ENCODE data around the gene SWAP70. TPM values are rescaled to one million over a fixed set of nuclear protein-coding genes. Genes with fewer than 3 reads are reported as not detected.

The SWAP70 gene
- total and polyA plus RNA-seq, 9 of the 15 experiments (the other 6 are each of a cell fraction or from before 2014, with no cell fraction given), result 1.7 to 4.9 (median 3.9) TPM

GRCh38 chr11:9758637-9759518 is 95.0 kb downstream of the SWAP70 start (continued):
- TF ChIP-seq BCLAF1 (IDR thresholded peaks at IDR 0.05; ENCODE audit: borderline replicate concordance in 1 of 2, control insufficient read depth in 1 of 2, low read depth in 2 of 2, low read length in 1 of 2), result no peak
- TF ChIP-seq ZBTB12 (CRISPR knock-in tag; IDR thresholded peaks at IDR 0.05), result no peak
- TF ChIP-seq TFAM (CRISPR knock-in tag; conservative IDR thresholded peaks at IDR 0.05), result no peak
- TF ChIP-seq DDX20 (tag; IDR thresholded peaks at IDR 0.05; ENCODE audit: low read depth), result no peak
- no peak for TF ChIP-seq SUPT5H (IDR thresholded peaks at IDR 0.05)
- no peak for TF ChIP-seq DLX4 (CRISPR knock-in tag; IDR thresholded peaks at IDR 0.05)
- TF ChIP-seq SMARCC2 (IDR thresholded peaks at IDR 0.05; ENCODE audit: low read depth), result no peak
- no peak for TF ChIP-seq HNRNPUL1 (IDR thresholded peaks at IDR 0.05; ENCODE audit: low read length)
- TF ChIP-seq CHAMP1 (IDR thresholded peaks at IDR 0.05), result no peak
- TF ChIP-seq CHD4 (IDR thresholded peaks at IDR 0.05; ENCODE audit: insufficient read depth, insufficient replicate concordance, low read depth, low read length, poor library complexity, severe bottlenecking), result no peak
- TF ChIP-seq MLX (CRISPR knock-in tag; conservative IDR thresholded peaks at IDR 0.05), result no peak
- TF ChIP-seq ETS2 (tag; IDR thresholded peaks at IDR 0.05; ENCODE audit: borderline replicate concordance, poor library complexity, severe bottlenecking), result no peak
- TF ChIP-seq ZNF133 (CRISPR knock-in tag; IDR thresholded peaks at IDR 0.05), result no peak
- no peak; the same call in 1 of the 2 replicates for TF ChIP-seq RB1 (IDR thresholded peaks at IDR 0.05; ENCODE audit: low read depth)
- no peak for TF ChIP-seq HES1 (IDR thresholded peaks at IDR 0.05; ENCODE audit: low read depth)
- TF ChIP-seq KAT8 (IDR thresholded peaks at IDR 0.05; ENCODE audit: low read depth), result no peak
- TF ChIP-seq TGIF2 (CRISPR knock-in tag; IDR thresholded peaks at IDR 0.05), result no peak

Measured in K562 (cell line).